GM15510 (cell line): Measurements from ENCODE around the gene NDST3.

Experiments
- POLR2A ChIP-seq: IDR thresholded peaks from 3 replicates; pipeline ENCODE4 v1.6.1; 2011; ENCODE audit warnings: borderline replicate concordance; ENCODE audit not compliant: insufficient read length; ENCODE audit errors: extremely low read depth

NDST3 gene

GRCh38 chr4:118114720-118115119, 80.4 kb downstream of the NDST3 start:
- no peak for TF ChIP-seq POLR2A

DNA sequence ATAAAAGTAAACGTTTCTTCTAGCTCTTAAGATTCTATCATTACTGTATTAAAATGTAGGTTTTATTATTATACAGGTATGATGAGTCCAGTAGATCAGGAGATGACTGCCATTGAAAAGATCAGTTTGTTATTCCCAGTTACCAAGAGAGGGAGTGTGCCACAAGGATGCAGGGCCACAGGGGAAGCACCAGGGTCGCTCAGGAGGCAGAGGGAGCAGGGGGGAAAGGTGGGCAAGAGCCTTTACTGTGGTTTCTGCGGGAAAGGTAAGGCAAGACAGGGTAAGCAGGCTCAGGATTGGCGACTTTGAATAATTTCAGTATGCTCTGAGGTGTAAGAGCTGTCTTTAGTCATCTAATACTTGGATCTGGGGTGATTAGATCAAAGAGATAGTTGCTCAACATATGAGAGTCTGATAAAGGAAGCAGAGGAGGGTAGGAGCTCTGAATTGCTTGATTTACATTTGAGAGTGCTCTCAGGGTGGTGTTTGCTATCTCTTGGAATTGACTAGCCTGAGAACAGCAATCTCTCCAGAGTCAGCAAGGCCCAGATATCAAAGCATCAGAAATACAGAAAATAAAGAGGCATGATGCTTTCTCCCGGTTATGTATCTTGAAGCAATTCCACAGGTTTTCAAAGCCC, 86.0 kb downstream of the NDST3 start:
- TF ChIP-seq POLR2A: no peak

- no peak for TF ChIP-seq POLR2A
Observed at GRCh38 chr4:118124997-118125396, 90.7 kb downstream of the NDST3 start.

DNA sequence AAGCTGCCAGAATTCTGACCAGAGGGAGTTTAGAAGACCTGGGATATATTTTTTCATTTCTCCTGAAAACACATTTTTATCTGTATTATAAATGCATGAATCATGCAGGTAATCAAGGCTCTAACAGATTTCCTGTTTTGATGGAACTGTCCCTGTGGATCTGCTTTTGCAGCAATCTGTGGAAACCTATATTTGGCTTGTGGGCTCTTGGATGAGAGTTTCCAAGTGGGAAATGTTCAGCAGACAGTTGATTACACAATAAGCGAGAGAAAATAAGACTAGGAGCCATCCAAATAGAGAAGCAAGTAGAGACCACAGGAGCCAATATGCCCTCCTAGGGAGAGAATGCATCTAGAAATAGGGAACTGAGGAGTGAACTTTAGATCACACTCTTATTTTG, 105.0 kb downstream of the NDST3 start:
- no peak for TF ChIP-seq POLR2A

GRCh38 chr4:118141240-118141639, 107.0 kb downstream of the NDST3 start:
- TF ChIP-seq POLR2A: no peak

GRCh38 chr4:118154649-118155048, 120.4 kb downstream of the NDST3 start:
- no peak for TF ChIP-seq POLR2A

- no peak for TF ChIP-seq POLR2A
Observed at GRCh38 chr4:118155516-118155915, 121.2 kb downstream of the NDST3 start.

DNA sequence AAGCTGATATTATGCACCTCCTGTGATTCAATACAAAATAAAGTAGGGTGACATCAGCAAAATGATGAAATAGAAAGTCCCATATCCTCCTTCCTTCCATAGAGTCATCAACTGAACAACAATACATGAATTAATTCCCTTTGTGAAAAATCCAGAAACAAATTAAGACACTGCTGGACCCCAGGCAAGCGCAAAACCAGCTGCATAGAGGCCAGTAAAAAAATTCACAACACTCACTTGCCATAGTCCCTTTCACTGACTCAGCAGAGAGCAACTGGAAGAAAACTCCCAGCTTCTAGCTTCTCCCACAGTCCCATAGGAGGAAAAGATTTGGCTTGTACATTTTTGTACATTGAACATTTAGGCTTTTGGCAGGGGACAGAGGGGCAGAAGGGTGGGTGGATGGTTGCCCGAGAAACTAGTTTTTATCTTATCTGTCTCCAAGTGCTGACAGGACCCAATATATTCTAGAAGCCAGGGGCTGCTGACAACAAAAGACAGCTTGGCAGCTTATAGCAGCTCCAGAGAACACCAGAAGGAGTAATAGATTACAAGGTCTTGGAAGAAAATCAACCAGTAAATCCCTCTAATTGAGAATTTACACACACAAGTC, 124.6 kb downstream of the NDST3 start:
- TF ChIP-seq POLR2A: no peak

DNA sequence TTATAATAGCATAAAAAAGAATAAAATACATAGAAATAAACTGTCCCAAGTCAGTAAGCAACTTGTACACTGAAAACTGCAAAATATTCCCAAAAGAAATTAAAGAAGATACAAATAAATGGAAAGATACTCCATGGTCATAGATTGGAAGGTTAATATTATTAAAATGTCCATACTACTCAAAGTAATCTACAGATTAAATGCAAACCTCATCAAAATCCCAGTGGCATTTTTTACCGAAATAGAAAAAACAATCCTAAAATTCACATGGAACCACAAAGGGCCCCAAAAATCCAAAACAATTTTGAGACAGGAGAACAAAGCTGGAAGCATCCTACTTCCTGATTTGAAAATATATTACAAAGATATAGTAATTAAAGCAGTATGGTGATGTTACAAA, 133.0 kb downstream of the NDST3 start:
- no peak for TF ChIP-seq POLR2A

DNA sequence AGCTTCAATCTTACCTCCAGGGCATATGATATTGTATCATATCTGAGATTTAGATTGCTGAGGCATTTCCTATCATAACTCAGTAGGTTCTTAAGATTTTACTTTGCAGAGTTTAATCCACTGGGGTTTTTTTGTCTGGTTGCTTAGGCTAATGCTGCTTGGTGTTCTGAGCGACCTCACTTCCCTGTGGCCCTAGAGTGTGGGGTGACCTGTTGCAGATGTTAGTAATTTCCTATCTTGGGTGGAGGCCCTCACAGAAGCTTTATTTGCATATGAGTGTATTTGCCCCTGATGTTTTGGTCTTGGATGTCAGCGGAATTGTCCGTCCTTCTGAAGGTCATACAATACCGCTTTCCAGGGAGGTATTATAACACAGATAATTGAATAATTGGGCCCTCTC, 137.1 kb downstream of the NDST3 start:
- TF ChIP-seq POLR2A: no peak

GRCh38 chr4:118173126-118173525, 138.8 kb downstream of the NDST3 start:
- no peak for TF ChIP-seq POLR2A

DNA sequence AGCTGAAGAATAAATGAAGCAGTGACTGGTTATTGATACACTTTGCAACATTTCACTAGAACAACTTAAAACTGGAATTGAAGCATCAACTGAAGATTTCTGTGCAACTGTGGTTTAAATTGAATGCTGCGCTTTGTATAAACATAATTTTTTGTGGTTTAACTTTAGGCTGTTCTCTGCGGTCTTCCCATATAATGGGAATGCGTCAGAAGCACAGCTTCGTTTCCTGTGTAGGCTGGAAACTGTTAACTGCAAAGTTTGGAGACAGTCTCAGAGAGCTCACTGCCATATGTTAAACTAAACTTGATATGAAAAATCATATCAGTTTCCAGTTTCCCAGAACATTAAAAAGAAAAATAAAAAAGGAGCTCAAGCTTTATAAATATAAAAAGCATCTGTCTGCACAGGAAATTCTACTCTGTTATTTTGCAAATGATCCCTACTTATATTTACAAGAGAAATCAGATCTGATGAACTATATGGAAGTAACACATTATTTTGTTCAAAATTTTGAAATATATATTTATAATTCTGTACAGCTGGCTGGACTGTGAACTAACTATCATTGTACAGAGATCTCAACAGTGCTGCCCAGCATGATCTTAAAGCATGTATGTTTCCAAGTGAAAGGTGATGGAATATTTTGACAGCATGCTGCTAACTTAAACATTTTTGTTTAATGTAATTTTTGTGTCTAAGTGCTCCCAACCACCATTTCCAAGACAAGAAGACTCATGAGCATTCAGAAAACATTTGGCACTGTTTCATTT, 139.9 kb downstream of the NDST3 start:
- TF ChIP-seq POLR2A: no peak

GRCh38 chr4:118175506-118175905, 141.2 kb downstream of the NDST3 start:
- TF ChIP-seq POLR2A: no peak

DNA sequence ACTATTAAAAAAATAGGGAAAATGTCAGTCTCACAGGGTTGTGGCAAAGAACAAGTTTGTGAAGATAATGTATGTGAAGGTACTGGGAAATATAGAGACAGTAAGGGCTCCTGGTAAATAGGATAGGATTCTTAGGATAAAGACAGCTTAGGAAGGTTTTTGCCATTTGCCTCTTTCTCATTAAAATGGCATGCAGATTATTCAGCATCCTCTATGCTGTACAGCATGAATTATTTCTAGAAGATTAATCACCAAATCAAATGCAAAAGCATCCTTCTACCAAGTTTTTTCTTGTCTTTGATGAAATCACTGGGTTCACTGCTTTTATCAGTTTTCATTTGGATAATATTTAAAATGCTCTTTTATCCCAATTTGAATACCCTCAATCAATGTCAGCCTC, 142.8 kb downstream of the NDST3 start:
- no peak for TF ChIP-seq POLR2A

- TF ChIP-seq POLR2A: no peak
Observed at GRCh38 chr4:118180776-118181175, 146.5 kb downstream of the NDST3 start.

GRCh38 chr4:118190903-118191302, 156.6 kb downstream of the NDST3 start:
- TF ChIP-seq POLR2A: no peak
